HEK293T (cell line): Measurements from ENCODE around the gene PLEKHA6.

Source experiments
- BHLHE40 ChIP-seq: fragments of 450-650 bp; IDR thresholded peaks from 2 replicates; pipeline ENCODE4 v1.6.1; 2016; ENCODE audit warnings: mild to moderate bottlenecking, moderate library complexity, borderline replicate concordance
- ELF4 ChIP-seq: fragments of 450-650 bp; IDR thresholded peaks from 2 replicates; pipeline ENCODE4 v1.6.1; 2017; ENCODE audit warnings: antibody characterized with exemption
- FOXA1 ChIP-seq: fragments of 450-650 bp; IDR thresholded peaks from 2 replicates; pipeline ENCODE4 v1.6.1; 2016; ENCODE audit warnings: mild to moderate bottlenecking
- FOXK2 ChIP-seq: fragments of 450-650 bp; IDR thresholded peaks from 2 replicates; pipeline ENCODE4 v1.6.1; 2016; ENCODE audit warnings: mild to moderate bottlenecking
- FOXM1 ChIP-seq: fragments of 450-650 bp; IDR thresholded peaks from 2 replicates; pipeline ENCODE4 v1.6.1; 2017; ENCODE audit warnings: mild to moderate bottlenecking, borderline replicate concordance
- HDGF ChIP-seq: fragments of 450-650 bp; IDR thresholded peaks from 2 replicates; pipeline ENCODE4 v1.6.1; 2017; ENCODE audit warnings: antibody characterized with exemption, borderline replicate concordance
- L3MBTL2 ChIP-seq: fragments of 450-650 bp; conservative IDR thresholded peaks from 2 replicates; pipeline ENCODE4 v1.6.1; 2016; ENCODE audit warnings: mild to moderate bottlenecking
- SP1 ChIP-seq: fragments of 450-650 bp; IDR thresholded peaks from 2 replicates; pipeline ENCODE4 v1.6.1; 2017
- SUZ12 ChIP-seq: fragments of 450-650 bp; IDR thresholded peaks from 2 replicates; pipeline ENCODE4 v1.6.1; 2016; ENCODE audit warnings: mild to moderate bottlenecking
- TARDBP ChIP-seq: fragments of 450-650 bp; IDR thresholded peaks from 2 replicates; pipeline ENCODE4 v1.6.1; 2016
- ZNF384 ChIP-seq: fragments of 450-650 bp; IDR thresholded peaks from 2 replicates; pipeline ENCODE4 v1.6.1; 2016
- TF ChIP-seq, protein P1 (sequence below): fragments of 450-650 bp; IDR thresholded peaks from 2 replicates; pipeline ENCODE4 v1.6.1; 2016

DNA sequence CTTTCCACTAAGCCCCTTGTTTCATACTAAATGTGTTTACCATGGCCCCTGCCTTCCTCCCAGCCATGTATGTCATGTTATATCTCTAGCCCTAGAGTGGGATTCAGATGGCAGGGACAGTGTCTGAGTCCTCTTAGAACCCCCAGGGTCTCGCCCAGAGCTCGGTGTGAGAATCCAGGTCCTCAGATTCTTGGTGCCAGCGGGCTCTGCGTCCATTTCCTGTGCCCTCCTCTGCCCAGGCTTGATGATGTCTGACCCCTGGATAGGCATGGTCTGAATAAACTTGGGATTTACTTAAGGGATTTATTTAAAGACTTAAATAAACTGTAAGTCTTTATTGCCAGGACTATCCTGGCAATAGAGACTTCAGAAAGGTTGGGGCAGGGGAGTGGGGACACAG lies 157.2 kb downstream of the PLEKHA6 start:
- TF ChIP-seq FOXA1 (no peak), FOXM1 (no peak), TARDBP (no peak), BHLHE40 (no peak), L3MBTL2 (no peak), SP1 (no peak), SUZ12 (no peak), ELF4 (no peak), FOXK2 (no peak), HDGF (no peak), ZNF384 (no peak)
- TF ChIP-seq, protein P1, sequence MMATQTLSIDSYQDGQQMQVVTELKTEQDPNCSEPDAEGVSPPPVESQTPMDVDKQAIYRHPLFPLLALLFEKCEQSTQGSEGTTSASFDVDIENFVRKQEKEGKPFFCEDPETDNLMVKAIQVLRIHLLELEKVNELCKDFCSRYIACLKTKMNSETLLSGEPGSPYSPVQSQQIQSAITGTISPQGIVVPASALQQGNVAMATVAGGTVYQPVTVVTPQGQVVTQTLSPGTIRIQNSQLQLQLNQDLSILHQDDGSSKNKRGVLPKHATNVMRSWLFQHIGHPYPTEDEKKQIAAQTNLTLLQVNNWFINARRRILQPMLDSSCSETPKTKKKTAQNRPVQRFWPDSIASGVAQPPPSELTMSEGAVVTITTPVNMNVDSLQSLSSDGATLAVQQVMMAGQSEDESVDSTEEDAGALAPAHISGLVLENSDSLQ: no peak
